MG63 (cell line): Measurements from ENCODE around the gene TRIM77. TPM values are rescaled to one million over a fixed set of nuclear protein-coding genes. Genes with fewer than 3 reads are reported as not detected.

ENCODE experiments used
- total RNA-seq: library from RNA; depleted of rRNA; stranded (reverse); fragments of >200 nt; shearing (Covaris generic); gene quantifications from 2 replicates; pipeline ENCODE4 v1.2.3, GENCODE V29; 2014; ENCODE audit warnings: low replicate concordance; rRNA removed

TRIM77 gene
- total RNA-seq, 1 experiment from 2014 or later, result not detected

Other genes starting within 250 kb of the TRIM77 start
- gene NOX4, start 218.9 kb upstream of the TRIM77 start, total RNA-seq, result not detected in 2 replicates
- gene TRIM49, start 98.3 kb downstream of the TRIM77 start, total RNA-seq, result not detected in 2 replicates
- not detected in 2 replicates for gene TRIM64B, start 168.2 kb downstream of the TRIM77 start, total RNA-seq
- not detected in 2 replicates for gene TRIM49D1, start 211.9 kb downstream of the TRIM77 start, total RNA-seq
- not detected in 2 replicates for gene TRIM49D2, start 213.8 kb downstream of the TRIM77 start, total RNA-seq